ENCODE results near the gene SLC30A9. TPM values are rescaled to one million over a fixed set of nuclear protein-coding genes. Genes with fewer than 3 reads are reported as not detected.

SLC30A9 gene
- total RNA-seq, 1 donor from 2014 or later, result 59.3 TPM

GRCh38 chr4:41977709-41978108, 12.6 kb upstream of the SLC30A9 start:
- no peaks in the 10 kb centered on the region for H3K27me3 ChIP-seq (ENCODE audit: insufficient read depth, low read length)
- no peak overlapping the region for H3K4me3 ChIP-seq (ENCODE audit: insufficient read depth, low read depth, low read length)
- DNase-seq (ENCODE audit: low read depth), result peak; percentile 18
- no peak for FAIRE-seq
- H3K79me2 ChIP-seq (ENCODE audit: insufficient read depth, low read length), result no peaks in the 10 kb centered on the region
- peak overlapping the region; percentile 2 for H3K4me2 ChIP-seq (ENCODE audit: low read length)
- TF ChIP-seq, protein P1, sequence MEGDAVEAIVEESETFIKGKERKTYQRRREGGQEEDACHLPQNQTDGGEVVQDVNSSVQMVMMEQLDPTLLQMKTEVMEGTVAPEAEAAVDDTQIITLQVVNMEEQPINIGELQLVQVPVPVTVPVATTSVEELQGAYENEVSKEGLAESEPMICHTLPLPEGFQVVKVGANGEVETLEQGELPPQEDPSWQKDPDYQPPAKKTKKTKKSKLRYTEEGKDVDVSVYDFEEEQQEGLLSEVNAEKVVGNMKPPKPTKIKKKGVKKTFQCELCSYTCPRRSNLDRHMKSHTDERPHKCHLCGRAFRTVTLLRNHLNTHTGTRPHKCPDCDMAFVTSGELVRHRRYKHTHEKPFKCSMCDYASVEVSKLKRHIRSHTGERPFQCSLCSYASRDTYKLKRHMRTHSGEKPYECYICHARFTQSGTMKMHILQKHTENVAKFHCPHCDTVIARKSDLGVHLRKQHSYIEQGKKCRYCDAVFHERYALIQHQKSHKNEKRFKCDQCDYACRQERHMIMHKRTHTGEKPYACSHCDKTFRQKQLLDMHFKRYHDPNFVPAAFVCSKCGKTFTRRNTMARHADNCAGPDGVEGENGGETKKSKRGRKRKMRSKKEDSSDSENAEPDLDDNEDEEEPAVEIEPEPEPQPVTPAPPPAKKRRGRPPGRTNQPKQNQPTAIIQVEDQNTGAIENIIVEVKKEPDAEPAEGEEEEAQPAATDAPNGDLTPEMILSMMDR (IDR thresholded peaks at IDR 0.05; ENCODE audit: insufficient read depth, low read depth, low read length), result no peak
- TF ChIP-seq EZH2 (IDR thresholded peaks at IDR 0.05; ENCODE audit: insufficient read depth, low read length), result no peak
- no peaks in the 10 kb centered on the region for H3K36me3 ChIP-seq (ENCODE audit: insufficient read depth, low read length)
- no peaks in the 10 kb centered on the region for H3K4me1 ChIP-seq (ENCODE audit: insufficient read depth, low read length)
- H3K27me3 Mint-ChIP-seq (ENCODE audit: low read depth, unreplicated experiment), result no peaks in the 10 kb centered on the region
- H3K4me3 Mint-ChIP-seq (ENCODE audit: unreplicated experiment), result no peak overlapping the region
- peaks cover 10% of the 10 kb centered on the region for H3K4me1 Mint-ChIP-seq (ENCODE audit: low read depth, unreplicated experiment)
- H3K27ac ChIP-seq (ENCODE audit: low read depth, low read length), result no peak overlapping the region
- H3K9me3 ChIP-seq (ENCODE audit: insufficient read depth, low read depth, low read length), result no peaks in the 10 kb centered on the region
- H3K9me3 Mint-ChIP-seq (ENCODE audit: unreplicated experiment), result no peaks in the 10 kb centered on the region
- H4K20me1 ChIP-seq (ENCODE audit: insufficient read depth, low read length), result no peaks in the 10 kb centered on the region
- H2AFZ ChIP-seq (ENCODE audit: low read depth, low read length), result peak overlapping the region; percentile 21
- H3K27ac Mint-ChIP-seq (ENCODE audit: unreplicated experiment), result peak overlapping the region; percentile 89
- H3K36me3 Mint-ChIP-seq (ENCODE audit: low read depth, unreplicated experiment), result peaks cover 2% of the 10 kb centered on the region
- no peak overlapping the region for H3K9ac ChIP-seq (ENCODE audit: low read length)

DNA sequence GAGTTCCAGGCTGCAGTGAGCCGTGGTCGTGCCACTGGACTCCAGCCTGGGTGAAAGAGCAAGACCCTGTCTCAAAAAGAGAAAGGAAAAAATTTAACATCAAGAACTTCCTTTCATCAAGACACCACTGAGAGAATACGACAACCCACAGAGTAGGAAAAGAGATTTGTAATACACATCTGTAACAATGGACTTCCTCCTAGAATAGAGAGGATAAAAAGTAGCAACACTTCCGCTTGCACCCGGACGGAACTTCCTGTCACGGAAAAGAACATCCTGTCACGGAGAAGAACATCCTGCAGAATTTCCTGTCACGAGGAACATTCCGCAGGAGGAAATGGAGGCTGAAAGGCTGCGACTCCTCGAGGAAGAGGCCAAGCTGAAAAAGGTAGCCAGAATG, 8.9 kb upstream of the SLC30A9 start, which contains the start of gene DCAF4L1:
Gene DCAF4L1, plus strand, starts transcription at position 301 of the 400 bp plus-strand sequence. Its CDS starts 37 bp downstream, at position 338.
- H3K27me3 Mint-ChIP-seq (ENCODE audit: low read depth, unreplicated experiment), result no peaks in the 10 kb centered on the region
- H3K9me3 Mint-ChIP-seq (ENCODE audit: unreplicated experiment), result no peaks in the 10 kb centered on the region
- no peak within 1 kb of the TSS for H3K4me3 Mint-ChIP-seq (ENCODE audit: unreplicated experiment)
- FAIRE-seq, result no peak
- no peak within 1 kb of the TSS for H3K27ac Mint-ChIP-seq (ENCODE audit: unreplicated experiment)
- no peaks in the 10 kb centered on the region for H4K20me1 ChIP-seq (ENCODE audit: insufficient read depth, low read length)
- peaks cover 10% of the 10 kb centered on the region for H3K4me1 Mint-ChIP-seq (ENCODE audit: low read depth, unreplicated experiment)
- H3K9me3 ChIP-seq (ENCODE audit: insufficient read depth, low read depth, low read length), result no peaks in the 10 kb centered on the region
- H3K4me2 ChIP-seq (ENCODE audit: low read length), result no peak within 1 kb of the TSS
- no peaks in the 10 kb centered on the region for H3K36me3 ChIP-seq (ENCODE audit: insufficient read depth, low read length)
- no peaks in the 10 kb centered on the region for H3K27me3 ChIP-seq (ENCODE audit: insufficient read depth, low read length)
- no peak within 1 kb of the TSS for H3K4me3 ChIP-seq (ENCODE audit: insufficient read depth, low read depth, low read length)
- H3K27ac ChIP-seq (ENCODE audit: low read depth, low read length), result no peak within 1 kb of the TSS
- H3K9ac ChIP-seq (ENCODE audit: low read length), result no peak within 1 kb of the TSS
- H3K79me2 ChIP-seq (ENCODE audit: insufficient read depth, low read length), result no peaks in the 10 kb centered on the region
- H3K4me1 ChIP-seq (ENCODE audit: insufficient read depth, low read length), result no peaks in the 10 kb centered on the region
- DNase-seq (ENCODE audit: low read depth), result no peak
- H2AFZ ChIP-seq (ENCODE audit: low read depth, low read length), result no peak within 1 kb of the TSS
- H3K36me3 Mint-ChIP-seq (ENCODE audit: low read depth, unreplicated experiment), result peaks cover 2% of the 10 kb centered on the region
- TF ChIP-seq EZH2 (IDR thresholded peaks at IDR 0.05; ENCODE audit: insufficient read depth, low read length), result no peak
- TF ChIP-seq, protein P1 (IDR thresholded peaks at IDR 0.05; ENCODE audit: insufficient read depth, low read depth, low read length), result no peak

DNA sequence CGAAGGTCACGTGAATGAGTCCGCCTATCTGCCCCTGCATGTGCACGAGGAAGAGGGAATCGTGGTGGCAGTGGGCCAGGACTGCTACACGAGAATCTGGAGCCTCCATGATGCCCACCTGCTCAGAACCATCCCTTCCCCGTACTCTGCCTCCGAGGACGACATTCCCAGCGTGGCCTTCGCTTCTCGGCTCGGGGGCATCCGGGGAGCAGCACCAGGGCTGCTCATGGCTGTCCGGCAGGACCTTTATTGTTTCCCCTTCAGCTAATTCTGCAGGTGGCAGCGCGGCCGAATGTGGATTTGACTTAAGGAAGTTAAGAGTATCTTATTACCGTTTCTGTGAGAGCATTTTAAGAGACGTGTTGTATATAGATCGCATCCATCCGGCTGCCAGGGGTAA, 7.6 kb upstream of the SLC30A9 start:
- TF ChIP-seq, protein P1 (IDR thresholded peaks at IDR 0.05; ENCODE audit: insufficient read depth, low read depth, low read length), result no peak
- TF ChIP-seq EZH2 (IDR thresholded peaks at IDR 0.05; ENCODE audit: insufficient read depth, low read length), result no peak
- H3K4me1 ChIP-seq (ENCODE audit: insufficient read depth, low read length), result no peaks in the 10 kb centered on the region
- no peaks in the 10 kb centered on the region for H3K27me3 ChIP-seq (ENCODE audit: insufficient read depth, low read length)
- Mint-ChIP-seq H3K36me3 (ENCODE audit: low read depth, unreplicated experiment) (peaks cover 2% of the 10 kb centered on the region), H3K4me1 (ENCODE audit: low read depth, unreplicated experiment) (peaks cover 2% of the 10 kb centered on the region), H3K4me3 (ENCODE audit: unreplicated experiment) (no peak overlapping the region), H3K27ac (ENCODE audit: unreplicated experiment) (no peak overlapping the region), H3K27me3 (ENCODE audit: low read depth, unreplicated experiment) (no peaks in the 10 kb centered on the region), H3K9me3 (ENCODE audit: unreplicated experiment) (no peaks in the 10 kb centered on the region)
- no peaks in the 10 kb centered on the region for H3K9me3 ChIP-seq (ENCODE audit: insufficient read depth, low read depth, low read length)
- no peak overlapping the region for H2AFZ ChIP-seq (ENCODE audit: low read depth, low read length)
- FAIRE-seq, result no peak
- no peaks in the 10 kb centered on the region for H3K79me2 ChIP-seq (ENCODE audit: insufficient read depth, low read length)
- no peaks in the 10 kb centered on the region for H3K36me3 ChIP-seq (ENCODE audit: insufficient read depth, low read length)
- H3K4me2 ChIP-seq (ENCODE audit: low read length), result no peak overlapping the region
- no peak overlapping the region for H3K27ac ChIP-seq (ENCODE audit: low read depth, low read length)
- DNase-seq (ENCODE audit: low read depth), result no peak
- H4K20me1 ChIP-seq (ENCODE audit: insufficient read depth, low read length), result no peaks in the 10 kb centered on the region
- H3K4me3 ChIP-seq (ENCODE audit: insufficient read depth, low read depth, low read length), result no peak overlapping the region
- H3K9ac ChIP-seq (ENCODE audit: low read length), result no peak overlapping the region
